Tibial nerve (tissue), 4 donors: ENCODE measurements around the gene MRPS34.

Experiments used
- CTCF ChIP-seq, 5 experiments: fragments of 200-600 bp in 3 of 5; fragments of 450-650 bp in 2 of 5; sonication (generic) in 3 of 5; IDR thresholded peaks; one replicate each; pipeline ENCODE4 v1.5.1; 2016 to 2019; ENCODE audit warnings: antibody characterized with exemption in 5 of 5, mild to moderate bottlenecking in 3 of 5, moderate library complexity in 2 of 5
- EP300 ChIP-seq, 2 donors: sonication (generic); formaldehyde crosslinking; IDR thresholded peaks; one replicate each; pipeline ENCODE4 v1.6.1; 2017; ENCODE audit warnings: antibody characterized with exemption in 2 of 2, mild to moderate bottlenecking in 1 of 2
- POLR2A ChIP-seq, 2 donors: fragments of 450-650 bp; IDR thresholded peaks; one replicate each; pipeline ENCODE4 v1.6.1; 2017; ENCODE audit warnings: antibody characterized with exemption in 2 of 2, mild to moderate bottlenecking in 2 of 2, moderate library complexity in 2 of 2

GRCh38 chr16:1785846-1786170 is 12.9 kb upstream of the MRPS34 start:
- no peak for TF ChIP-seq CTCF (IDR thresholded peaks at IDR 0.05)
- TF ChIP-seq EP300 (IDR thresholded peaks at IDR 0.05), result no peak
- no peak for TF ChIP-seq POLR2A (IDR thresholded peaks at IDR 0.05)
